Retinal pigment epithelial cell (primary cell): ENCODE results near the gene ARL5A.

ENCODE experiments used
- DNase-seq: peaks from one replicate; pipeline ENCODE4 v3.0.0-alpha.2; 2010; ENCODE audit warnings: low read depth
- H3K4me3 ChIP-seq: 2 replicates; pipeline ENCODE4 v1.5.1; 2011; ENCODE audit warnings: mild to moderate bottlenecking, low read length, control low read depth, moderate library complexity
- CTCF ChIP-seq: conservative IDR thresholded peaks from 2 replicates; pipeline ENCODE4 v1.5.1; 2011; ENCODE audit warnings: low read depth, low read length, control low read depth, inconsistent platforms

Gene ARL5A

GRCh38 chr2:151841047-151841424, 12.8 kb upstream of the ARL5A start:
- H3K4me3 ChIP-seq = no peak overlapping the region
- DNase-seq = no peak
- no peak for TF ChIP-seq CTCF

- TF ChIP-seq CTCF = no peak
- no peak overlapping the region for H3K4me3 ChIP-seq
- DNase-seq = no peak
Measured at GRCh38 chr2:151840216-151841046, 12.2 kb upstream of the ARL5A start.

GRCh38 chr2:151837926-151838325, 9.7 kb upstream of the ARL5A start:
- no peak overlapping the region for H3K4me3 ChIP-seq
- DNase-seq = no peak
- TF ChIP-seq CTCF = no peak

GRCh38 chr2:151833984-151834383, 5.8 kb upstream of the ARL5A start:
- no peak overlapping the region for H3K4me3 ChIP-seq
- no peak for DNase-seq
- TF ChIP-seq CTCF = no peak

- no peak for DNase-seq
- no peak overlapping the region for H3K4me3 ChIP-seq
- no peak for TF ChIP-seq CTCF
Measured at GRCh38 chr2:151830961-151831360, 2.7 kb upstream of the ARL5A start.

- H3K4me3 ChIP-seq = peak overlapping the region; percentile 59
- no peak for DNase-seq
- no peak for TF ChIP-seq CTCF
Measured at GRCh38 chr2:151828890-151829324, 686 bp upstream of the ARL5A start.

- TF ChIP-seq CTCF = no peak
- no peak for DNase-seq
- peak overlapping the region; percentile 94 for H3K4me3 ChIP-seq
Measured at GRCh38 chr2:151827564-151828142, 568 bp downstream of the ARL5A start.
